ENCODE measurements around the gene MKNK2.

MKNK2 gene

GRCh38 chr19:2056837-2057192 is 5.8 kb upstream of the MKNK2 start:
- no peak for DNase-seq (ENCODE audit: low spot score)
- no peaks in the 10 kb centered on the region for H3K36me3 Mint-ChIP-seq (ENCODE audit: low read depth)
- H3K27me3 Mint-ChIP-seq (ENCODE audit: low read depth), result no peaks in the 10 kb centered on the region
- peak overlapping the region; percentile 75 for H3K27ac Mint-ChIP-seq
- H3K4me1 Mint-ChIP-seq (ENCODE audit: low read depth), result peaks cover 32% of the 10 kb centered on the region
- H3K4me3 Mint-ChIP-seq, result peak overlapping the region; percentile 54
- H3K9me3 Mint-ChIP-seq, result no peaks in the 10 kb centered on the region

DNA sequence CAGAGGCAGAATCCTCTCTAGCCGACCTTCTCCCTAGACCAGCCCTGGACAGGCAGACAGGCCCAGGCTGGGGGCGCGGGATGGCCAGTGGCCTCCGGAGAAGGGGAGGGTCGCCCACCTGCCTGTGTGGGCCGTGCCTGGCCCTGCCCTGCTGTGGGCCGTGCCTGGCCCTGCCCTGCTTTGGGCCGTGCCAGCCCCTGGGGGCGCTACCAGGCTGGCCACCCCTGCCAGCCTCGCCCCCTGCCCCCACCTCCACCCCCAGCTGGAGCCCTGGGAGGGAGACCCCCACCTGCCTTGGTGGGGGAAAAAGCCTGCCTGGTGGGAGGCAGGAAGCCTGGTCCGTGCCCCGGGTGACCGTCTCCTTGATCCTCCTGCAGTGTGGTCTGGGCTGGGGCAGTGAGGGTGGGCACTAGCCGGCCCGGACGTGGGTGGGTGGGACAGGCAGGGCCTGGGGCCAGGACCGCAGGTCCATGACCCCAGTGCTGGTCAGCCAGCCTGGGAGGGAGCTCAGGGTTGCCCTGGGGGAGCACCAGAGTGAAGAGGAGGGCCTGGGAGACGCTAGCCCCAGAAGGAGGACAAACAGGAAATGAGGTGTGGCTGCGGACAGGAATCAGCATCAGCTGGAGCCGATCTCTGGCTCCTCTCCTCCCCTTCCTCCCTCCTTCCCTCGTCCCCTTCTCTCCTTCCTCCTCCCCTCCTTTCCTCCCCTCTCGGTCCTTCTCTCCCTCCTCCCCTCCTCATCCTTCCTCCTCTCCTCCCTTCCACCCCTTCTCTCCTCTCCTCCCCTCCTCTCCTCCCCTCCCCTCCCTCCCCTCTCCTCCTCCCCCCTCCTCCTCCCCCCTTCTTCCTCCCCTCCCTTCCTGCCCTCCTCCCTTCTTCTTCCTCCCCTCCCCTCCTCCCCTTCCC is 5.1 kb upstream of the MKNK2 start:
- peak overlapping the region; percentile 89 for H3K27ac Mint-ChIP-seq
- H3K4me1 Mint-ChIP-seq (ENCODE audit: low read depth), result peaks cover 35% of the 10 kb centered on the region
- H3K4me3 Mint-ChIP-seq, result peak overlapping the region; percentile 81

DNA sequence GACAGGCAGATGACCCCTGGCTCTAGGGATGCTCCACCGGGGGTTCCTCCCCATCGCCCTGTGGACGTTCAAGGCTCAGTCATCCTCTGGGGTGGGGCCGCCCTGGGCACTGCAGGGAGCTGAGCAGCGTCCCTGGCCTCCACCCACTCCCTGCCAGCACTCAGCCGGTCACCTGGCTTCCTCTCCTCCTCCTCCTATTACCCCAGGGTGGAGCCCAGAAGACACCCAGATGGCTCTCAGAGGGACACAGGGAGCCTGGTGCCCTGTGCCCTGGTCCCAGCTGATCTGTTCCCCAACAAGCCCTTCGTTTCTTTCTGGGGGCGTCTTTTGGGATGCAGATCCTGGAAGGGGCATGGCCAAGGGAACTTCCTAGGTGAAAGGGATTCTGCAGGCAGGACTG is 3.7 kb upstream of the MKNK2 start:
- Mint-ChIP-seq H3K4me3 (peak overlapping the region; percentile 65), H3K27me3 (ENCODE audit: low read depth) (no peaks in the 10 kb centered on the region), H3K9me3 (no peaks in the 10 kb centered on the region), H3K27ac (peak overlapping the region; percentile 89), H3K4me1 (ENCODE audit: low read depth) (peaks cover 28% of the 10 kb centered on the region), H3K36me3 (ENCODE audit: low read depth) (no peaks in the 10 kb centered on the region)
- no peak for DNase-seq (ENCODE audit: low spot score)

More for the DNA sequence above, 5.1 kb upstream of the MKNK2 start:
- H3K36me3 Mint-ChIP-seq (ENCODE audit: low read depth), result no peaks in the 10 kb centered on the region
- no peaks in the 10 kb centered on the region for H3K9me3 Mint-ChIP-seq
- DNase-seq (ENCODE audit: low spot score), result no peak
- H3K27me3 Mint-ChIP-seq (ENCODE audit: low read depth), result no peaks in the 10 kb centered on the region

- Mint-ChIP-seq H3K36me3 (ENCODE audit: low read depth) (peaks cover 4% of the 10 kb centered on the region), H3K4me1 (ENCODE audit: low read depth) (peaks cover 35% of the 10 kb centered on the region), H3K4me3 (no peak overlapping the region), H3K9me3 (no peaks in the 10 kb centered on the region), H3K27me3 (ENCODE audit: low read depth) (no peaks in the 10 kb centered on the region), H3K27ac (peak overlapping the region; percentile 57)
- no peak for DNase-seq (ENCODE audit: low spot score)
These were observed 2.8 kb upstream of the MKNK2 start for GRCh38 chr19:2053601-2054389.

DNA sequence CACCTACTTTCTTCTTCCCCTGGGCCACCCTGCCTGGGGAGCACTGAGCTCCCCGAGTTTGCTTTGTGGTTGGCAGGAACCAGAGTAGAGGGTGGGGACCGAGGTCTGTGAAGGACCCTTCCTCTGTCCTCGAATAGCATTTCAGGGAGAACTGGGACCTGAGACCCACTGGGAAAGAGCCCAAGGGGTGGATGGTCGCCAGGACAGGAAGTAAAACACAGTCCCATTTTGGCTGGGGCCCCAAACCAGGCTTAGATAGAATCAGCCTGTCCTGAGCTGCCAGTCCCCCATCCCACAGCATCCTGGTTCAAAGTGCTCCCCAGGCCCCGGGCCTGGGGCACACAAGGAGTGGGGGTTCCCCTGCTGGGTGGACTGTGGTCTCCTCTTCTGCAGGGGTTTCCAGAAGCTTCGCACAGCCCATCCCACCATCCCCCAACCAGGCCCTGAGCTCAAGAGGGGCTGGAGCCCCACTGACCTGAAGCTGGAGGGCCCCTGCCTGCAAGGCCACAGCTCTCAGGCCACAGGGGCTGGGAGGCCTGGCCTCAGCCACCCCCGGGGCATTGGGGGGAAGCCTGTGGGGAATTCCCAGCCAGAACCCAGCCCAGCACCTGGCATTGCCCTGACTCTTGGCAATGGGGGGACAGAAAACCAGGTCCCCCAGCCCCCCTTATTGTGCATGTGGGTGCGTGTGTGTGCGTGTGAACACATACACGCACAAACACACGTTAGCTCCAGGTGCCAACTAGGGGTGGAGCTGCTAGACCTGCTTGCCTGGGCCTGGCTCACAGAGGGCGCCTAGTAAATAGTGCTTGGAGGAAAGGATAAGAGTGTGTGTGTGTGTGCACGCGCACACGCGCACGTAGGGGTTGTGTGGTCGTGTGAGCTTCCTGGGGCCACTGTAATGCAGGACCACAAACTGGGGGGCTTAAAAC is 995 bp upstream of the MKNK2 start:
- no peak for DNase-seq (ENCODE audit: low spot score)
- Mint-ChIP-seq H3K36me3 (ENCODE audit: low read depth) (peaks cover 8% of the 10 kb centered on the region), H3K27me3 (ENCODE audit: low read depth) (no peaks in the 10 kb centered on the region), H3K4me1 (ENCODE audit: low read depth) (peaks cover 34% of the 10 kb centered on the region), H3K9me3 (no peaks in the 10 kb centered on the region), H3K27ac (peak overlapping the region; percentile 89), H3K4me3 (peak overlapping the region; percentile 73)

DNA sequence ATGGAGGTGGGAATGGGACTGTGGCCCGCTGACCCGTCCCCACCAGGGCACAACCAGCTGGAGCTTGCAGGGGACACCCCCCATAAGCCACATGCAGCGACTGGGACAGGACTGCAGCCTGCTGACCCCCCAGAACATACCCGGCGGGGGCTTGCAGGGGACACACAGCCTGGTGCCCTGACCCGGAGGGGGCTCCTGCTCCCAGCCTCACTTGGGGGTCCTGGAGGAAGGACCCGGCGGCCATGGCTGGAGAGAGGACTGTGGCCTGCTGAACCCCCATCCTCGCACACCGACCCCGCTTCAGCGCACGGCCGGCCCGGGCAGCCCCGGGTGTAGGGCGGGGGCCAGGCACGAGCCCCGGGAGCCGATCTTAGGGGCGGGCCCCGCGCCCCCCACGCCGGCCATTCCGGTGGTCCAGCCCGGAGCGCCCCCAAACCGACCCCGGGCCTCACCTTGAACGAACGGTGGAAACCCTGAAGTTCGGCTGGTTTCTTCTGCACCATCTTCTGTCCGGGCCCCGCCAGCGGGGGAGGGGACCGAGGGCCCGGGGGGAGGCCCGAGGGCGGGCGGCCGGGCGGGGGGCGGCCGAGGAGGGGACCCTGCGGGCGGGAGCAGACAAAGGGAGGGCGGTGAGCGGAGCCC is 574 bp downstream of the MKNK2 start:
- H3K9me3 Mint-ChIP-seq, result no peaks in the 10 kb centered on the region
- no peaks in the 10 kb centered on the region for H3K27me3 Mint-ChIP-seq (ENCODE audit: low read depth)
- no peak for DNase-seq (ENCODE audit: low spot score)
- no peak overlapping the region for H3K27ac Mint-ChIP-seq
- peaks cover 12% of the 10 kb centered on the region for H3K36me3 Mint-ChIP-seq (ENCODE audit: low read depth)
- H3K4me1 Mint-ChIP-seq (ENCODE audit: low read depth), result peaks cover 26% of the 10 kb centered on the region
- H3K4me3 Mint-ChIP-seq, result peak overlapping the region; percentile 85

- no peaks in the 10 kb centered on the region for H3K9me3 Mint-ChIP-seq
- H3K27ac Mint-ChIP-seq, result peak overlapping the region; percentile 75
- peaks cover 23% of the 10 kb centered on the region for H3K4me1 Mint-ChIP-seq (ENCODE audit: low read depth)
- peak overlapping the region; percentile 85 for H3K4me3 Mint-ChIP-seq
- H3K27me3 Mint-ChIP-seq (ENCODE audit: low read depth), result no peaks in the 10 kb centered on the region
- DNase-seq (ENCODE audit: low spot score), result peak; percentile 67
- peaks cover 14% of the 10 kb centered on the region for H3K36me3 Mint-ChIP-seq (ENCODE audit: low read depth)
These were observed 1.2 kb downstream of the MKNK2 start for GRCh38 chr19:2049741-2050348.

GRCh38 chr19:2048959-2049740 is 1.9 kb downstream of the MKNK2 start:
- Mint-ChIP-seq H3K4me1 (ENCODE audit: low read depth) (peaks cover 19% of the 10 kb centered on the region), H3K4me3 (peak overlapping the region; percentile 85), H3K27me3 (ENCODE audit: low read depth) (no peaks in the 10 kb centered on the region), H3K9me3 (no peaks in the 10 kb centered on the region), H3K27ac (peak overlapping the region; percentile 75), H3K36me3 (ENCODE audit: low read depth) (peaks cover 16% of the 10 kb centered on the region)
- no peak for DNase-seq (ENCODE audit: low spot score)

DNA sequence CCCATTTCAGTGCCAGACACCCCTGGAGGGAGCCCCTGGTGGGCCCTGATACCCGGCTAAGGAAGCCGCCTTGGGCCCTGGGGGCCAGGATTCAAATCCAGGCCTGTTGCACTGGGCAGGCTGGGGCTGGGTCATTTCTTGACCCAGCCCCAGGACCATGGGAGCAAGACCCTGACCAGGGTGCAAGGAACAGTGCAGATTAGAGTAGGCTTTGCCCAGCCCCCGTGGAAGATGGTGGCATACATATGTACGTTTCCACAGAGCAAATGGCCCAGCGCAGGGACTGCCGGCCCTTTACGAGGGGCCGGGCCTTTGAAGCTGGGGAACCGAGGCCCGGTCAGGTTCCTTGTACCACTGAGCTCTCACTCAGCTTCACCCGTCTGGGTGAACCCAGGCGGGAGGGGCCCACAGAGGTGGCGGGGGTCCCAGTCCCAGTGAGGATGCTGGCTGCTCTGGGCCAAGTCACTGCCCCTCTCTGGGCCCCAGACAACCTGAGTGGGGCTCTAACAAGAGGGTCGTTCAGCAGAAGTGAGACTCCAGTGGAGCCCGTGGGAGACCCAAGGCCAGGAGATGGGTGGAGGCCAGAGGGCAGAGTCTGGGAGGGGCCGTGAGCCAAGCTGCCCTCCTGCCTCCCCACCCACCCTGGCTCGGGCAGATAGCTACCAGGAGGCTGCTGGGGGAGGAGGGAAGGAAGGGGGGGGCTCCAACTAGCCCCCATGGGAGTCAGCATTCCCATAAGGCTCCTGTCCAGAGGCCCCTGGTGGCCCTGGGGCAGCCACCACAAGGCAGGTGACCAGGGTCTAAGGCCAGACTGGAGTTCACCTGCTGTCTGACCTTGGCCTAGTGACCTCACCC is 2.7 kb downstream of the MKNK2 start:
- Mint-ChIP-seq H3K36me3 (ENCODE audit: low read depth) (peaks cover 22% of the 10 kb centered on the region), H3K4me1 (ENCODE audit: low read depth) (peaks cover 22% of the 10 kb centered on the region), H3K27ac (no peak overlapping the region)

DNA sequence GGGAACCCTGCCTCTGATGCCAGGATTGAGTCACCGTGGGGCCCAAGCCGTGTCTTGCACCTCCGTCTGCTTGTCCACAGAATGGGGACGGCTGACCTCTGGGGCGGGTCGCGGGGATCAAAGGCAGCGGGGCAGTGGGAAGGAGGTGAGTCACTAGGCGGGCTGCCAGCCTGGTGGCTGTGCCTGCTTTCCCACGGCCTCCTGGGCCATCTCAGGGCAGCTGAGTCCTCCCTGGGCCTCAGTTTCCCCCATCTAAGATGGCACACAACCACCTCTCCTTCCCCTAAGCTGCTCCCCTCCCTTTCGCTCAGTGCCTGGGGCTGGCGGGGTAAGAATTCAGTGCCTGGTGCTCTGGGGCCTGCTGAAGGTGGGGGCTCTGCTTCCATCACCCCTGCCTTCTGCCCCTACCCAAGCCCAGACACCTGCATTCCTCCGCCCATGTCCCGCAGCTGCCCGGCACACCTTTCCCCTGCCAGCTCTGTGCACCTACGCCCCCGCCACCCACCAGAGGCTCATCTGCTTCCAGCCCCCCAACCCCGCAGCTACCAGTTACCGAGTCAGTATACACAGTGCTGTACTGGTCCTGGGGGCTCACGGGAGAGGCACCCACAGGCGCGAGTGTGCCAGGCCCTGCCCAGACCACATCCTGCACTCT is 3.5 kb downstream of the MKNK2 start:
- H3K27ac Mint-ChIP-seq, result no peak overlapping the region
- DNase-seq (ENCODE audit: low spot score), result no peak
- peaks cover 23% of the 10 kb centered on the region for H3K36me3 Mint-ChIP-seq (ENCODE audit: low read depth)
- no peaks in the 10 kb centered on the region for H3K27me3 Mint-ChIP-seq (ENCODE audit: low read depth)
- no peaks in the 10 kb centered on the region for H3K9me3 Mint-ChIP-seq
- peak overlapping the region; percentile 66 for H3K4me3 Mint-ChIP-seq
- peaks cover 20% of the 10 kb centered on the region for H3K4me1 Mint-ChIP-seq (ENCODE audit: low read depth)

More for the DNA sequence above, 2.7 kb downstream of the MKNK2 start:
- no peak for DNase-seq (ENCODE audit: low spot score)
- H3K4me3 Mint-ChIP-seq, result peak overlapping the region; percentile 85
- no peaks in the 10 kb centered on the region for H3K9me3 Mint-ChIP-seq
- H3K27me3 Mint-ChIP-seq (ENCODE audit: low read depth), result no peaks in the 10 kb centered on the region

DNA sequence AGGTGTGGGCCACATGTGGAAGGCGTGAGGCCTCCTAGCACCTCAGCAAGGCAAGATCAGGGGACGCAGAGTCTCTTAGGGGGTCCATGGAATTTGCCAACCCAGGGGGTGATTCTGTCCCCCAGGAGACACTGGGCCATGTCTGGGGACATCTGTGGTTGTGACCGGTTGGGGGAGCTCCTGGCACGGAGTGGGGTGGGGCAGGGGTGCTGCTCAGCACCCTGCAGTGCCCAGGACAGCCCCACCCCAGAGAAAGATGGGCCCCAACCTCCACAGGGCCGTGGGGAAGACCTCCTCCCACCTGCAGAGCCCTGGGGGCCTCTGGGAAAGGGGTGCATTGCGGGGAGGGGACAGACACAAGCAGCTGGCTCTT is 4.0 kb downstream of the MKNK2 start:
- Mint-ChIP-seq H3K9me3 (no peaks in the 10 kb centered on the region), H3K27me3 (ENCODE audit: low read depth) (no peaks in the 10 kb centered on the region), H3K4me1 (ENCODE audit: low read depth) (peaks cover 16% of the 10 kb centered on the region), H3K27ac (no peak overlapping the region), H3K4me3 (no peak overlapping the region), H3K36me3 (ENCODE audit: low read depth) (peaks cover 25% of the 10 kb centered on the region)
- DNase-seq (ENCODE audit: low spot score), result no peak

All from T-helper 2 cell treated with Interferon-gamma antibody and Interleukin-4, amounts not matched to agents 5 μg/mL and 100 μg/mL, for 36 hours (primary cell).